GM04503 (cell line): ENCODE data around the gene CDH12.
A peak's percentile ranks its signal among the peaks of the same experiment; 100 is the strongest.
"Not testable (repeated sequence)": the region's sequence is repeated elsewhere in the genome, so short reads cannot be mapped to it uniquely, and the experiment has no call there.

Experiments
- DNase-seq: peaks from one replicate; pipeline ENCODE4 v3.0.0-alpha.2; 2012; ENCODE audit warnings: low read depth

Gene CDH12

GRCh38 chr5:22001097-22001496, 852.0 kb downstream of the CDH12 start:
- DNase-seq = not testable (repeated sequence)

GRCh38 chr5:21985799-21986198, 867.3 kb downstream of the CDH12 start:
- DNase-seq = not testable (repeated sequence)

- DNase-seq = not testable (repeated sequence)
Measured at GRCh38 chr5:21951571-21951970, 901.6 kb downstream of the CDH12 start.

- DNase-seq = no peak
Measured at GRCh38 chr5:21931116-21931515, 922.0 kb downstream of the CDH12 start.

- DNase-seq = peak; percentile 3
Measured at GRCh38 chr5:21919414-21920022, 933.6 kb downstream of the CDH12 start.

- DNase-seq = no peak
Measured at GRCh38 chr5:21918451-21918850, 934.7 kb downstream of the CDH12 start.

- DNase-seq = no peak
Measured at GRCh38 chr5:21910731-21911130, 942.4 kb downstream of the CDH12 start.

- DNase-seq = no peak
Measured at GRCh38 chr5:21895766-21896350, 957.3 kb downstream of the CDH12 start.

- DNase-seq = no peak
Measured at GRCh38 chr5:21893161-21893560, 960.0 kb downstream of the CDH12 start.

GRCh38 chr5:21889581-21889980, 963.6 kb downstream of the CDH12 start:
- DNase-seq = no peak

- no peak for DNase-seq
Measured at GRCh38 chr5:21882074-21882745, 970.9 kb downstream of the CDH12 start.

- DNase-seq = no peak
Measured at GRCh38 chr5:21880164-21880563, 973.0 kb downstream of the CDH12 start.

GRCh38 chr5:21862986-21863385, 990.2 kb downstream of the CDH12 start:
- DNase-seq = no peak

GRCh38 chr5:21858441-21858840, 994.7 kb downstream of the CDH12 start:
- DNase-seq = no peak

GRCh38 chr5:21856987-21857386, 996.2 kb downstream of the CDH12 start:
- no peak for DNase-seq

- DNase-seq = no peak
Measured at GRCh38 chr5:21847300-21847699, 1005.8 kb downstream of the CDH12 start.

- no peak for DNase-seq
Measured at GRCh38 chr5:21844960-21845359, 1008.2 kb downstream of the CDH12 start.

GRCh38 chr5:21834863-21835262, 1018.3 kb downstream of the CDH12 start:
- no peak for DNase-seq

GRCh38 chr5:21831145-21831787, 1021.9 kb downstream of the CDH12 start:
- no peak for DNase-seq

GRCh38 chr5:21826884-21827283, 1026.3 kb downstream of the CDH12 start:
- DNase-seq = no peak

- DNase-seq = no peak
Measured at GRCh38 chr5:21823588-21823987, 1029.6 kb downstream of the CDH12 start.

- no peak for DNase-seq
Measured at GRCh38 chr5:21823076-21823574, 1030.0 kb downstream of the CDH12 start.

- no peak for DNase-seq
Measured at GRCh38 chr5:21820527-21820926, 1032.6 kb downstream of the CDH12 start.
